GM10847 (cell line): ENCODE results near the gene KCNC1.

Experiments used
- POLR2A ChIP-seq: IDR thresholded peaks from 2 replicates; pipeline ENCODE4 v1.6.1; 2011; ENCODE audit not compliant: insufficient read length; ENCODE audit errors: extremely low read depth

The KCNC1 gene

GRCh38 chr11:17798253-17798652, 63.7 kb downstream of the KCNC1 start:
- TF ChIP-seq POLR2A = no peak

- TF ChIP-seq POLR2A = no peak
Observed at GRCh38 chr11:17798716-17799115, 64.1 kb downstream of the KCNC1 start.

- TF ChIP-seq POLR2A = no peak
Observed at GRCh38 chr11:17799147-17799546, 64.6 kb downstream of the KCNC1 start.

GRCh38 chr11:17801166-17801565, 66.6 kb downstream of the KCNC1 start:
- TF ChIP-seq POLR2A = no peak

- TF ChIP-seq POLR2A = no peak
Observed at GRCh38 chr11:17802491-17802890, 67.9 kb downstream of the KCNC1 start.

GRCh38 chr11:17803754-17804334, 69.3 kb downstream of the KCNC1 start:
- TF ChIP-seq POLR2A = no peak

- no peak for TF ChIP-seq POLR2A
Observed at GRCh38 chr11:17805043-17805442, 70.5 kb downstream of the KCNC1 start.

GRCh38 chr11:17805873-17806272, 71.3 kb downstream of the KCNC1 start:
- TF ChIP-seq POLR2A = no peak

- TF ChIP-seq POLR2A = no peak
Observed at GRCh38 chr11:17807034-17807433, 72.5 kb downstream of the KCNC1 start.

- no peak for TF ChIP-seq POLR2A
Observed at GRCh38 chr11:17810041-17810440, 75.5 kb downstream of the KCNC1 start.

GRCh38 chr11:17810746-17811145, 76.2 kb downstream of the KCNC1 start:
- no peak for TF ChIP-seq POLR2A

- no peak for TF ChIP-seq POLR2A
Observed at GRCh38 chr11:17811352-17811751, 76.8 kb downstream of the KCNC1 start.

- no peak for TF ChIP-seq POLR2A
Observed at GRCh38 chr11:17812091-17812864, 77.7 kb downstream of the KCNC1 start.

GRCh38 chr11:17812865-17813187, 78.2 kb downstream of the KCNC1 start:
- TF ChIP-seq POLR2A = no peak

GRCh38 chr11:17813391-17814059, 78.9 kb downstream of the KCNC1 start:
- TF ChIP-seq POLR2A = no peak

- no peak for TF ChIP-seq POLR2A
Observed at GRCh38 chr11:17814546-17814945, 80.0 kb downstream of the KCNC1 start.

GRCh38 chr11:17816232-17816931, 81.8 kb downstream of the KCNC1 start:
- TF ChIP-seq POLR2A = no peak
